ENCODE results near the gene RECQL5. TPM values are rescaled to one million over a fixed set of nuclear protein-coding genes. Genes with fewer than 3 reads are reported as not detected.

Gene RECQL5
- total and polyA plus RNA-seq, 2 of the 8 experiments (the other 6 are each of a cell fraction or from before 2014, with no cell fraction given) = 15.1 to 41.1 TPM

DNA sequence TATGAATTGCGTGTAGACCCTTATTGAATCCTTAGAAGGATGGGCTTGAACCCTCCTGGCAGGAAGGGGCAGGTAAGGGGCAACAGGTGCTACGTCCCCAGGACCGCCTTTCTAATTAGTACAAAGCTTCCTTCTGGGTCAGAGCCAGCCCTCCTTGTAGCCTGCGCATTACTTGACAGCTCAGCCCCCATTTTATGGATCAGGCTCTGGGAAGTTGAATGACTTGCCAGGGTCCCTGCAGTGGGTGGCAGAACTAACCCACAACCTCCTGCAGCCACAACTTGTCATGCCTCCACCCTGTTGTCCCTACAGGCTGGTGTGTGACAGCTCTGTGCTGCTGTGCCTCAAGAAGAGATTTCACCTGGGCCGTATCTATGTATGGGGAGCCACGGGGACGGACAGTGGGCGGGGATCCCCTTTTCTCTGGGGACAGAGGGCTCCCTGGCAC lies 76.6 kb downstream of the RECQL5 start:
- Histone ChIP-seq H2AFZ (ENCODE audit: low read length) (no peak overlapping the region), H3K18ac (ENCODE audit: extremely low read depth, low read length) (no peak overlapping the region), H3K23me2 (ENCODE audit: low read depth, low read length) (peaks cover 14% of the 10 kb centered on the region; the same call in 1 of the 2 replicates), H4K20me1 (replicated peaks in 1 of 2; ENCODE audit: control insufficient read depth in 1 of 2, insufficient read depth in 2 of 2, low read length in 2 of 2) (peaks cover 0 to under 1% of the 10 kb centered on the region in 2 experiments), H4K5ac (ENCODE audit: insufficient read length, low read depth, low read length) (no peak overlapping the region), H3K27ac (ENCODE audit: low read depth, low read length) (no peak overlapping the region), H2BK20ac (ENCODE audit: low read length) (no peak overlapping the region), H3K9me3 (ENCODE audit: insufficient read depth in 2 of 2, low read depth in 1 of 2, low read length in 1 of 2) (no peaks in the 10 kb centered on the region), H3K79me2 (ENCODE audit: control insufficient read depth in 1 of 2, insufficient read depth in 2 of 2, low read length in 2 of 2) (no peaks in the 10 kb centered on the region), H3K4me2 (ENCODE audit: insufficient read depth in 1 of 2, low read depth in 2 of 2, low read length in 2 of 2) (peak overlapping the region in 1 of 2 experiments; percentile 80; a peak in 1 of 4 replicates), H2BK5ac (ENCODE audit: low read depth, low read length) (no peak overlapping the region), H3K27me3 (replicated peaks in 1 of 4; ENCODE audit: control insufficient read depth in 3 of 4, extremely low read depth in 1 of 4, insufficient read depth in 3 of 4, low read length in 3 of 4) (peaks cover 0 to 19% (median 5%) of the 10 kb centered on the region in 4 experiments; a peak in 4 of 7 replicates), H2BK12ac (ENCODE audit: low read depth, low read length) (no peak overlapping the region), H4K91ac (replicated peaks; ENCODE audit: insufficient read length, low read length) (no peak overlapping the region), H3K56ac (replicated peaks; ENCODE audit: insufficient read length, low read depth, low read length) (no peak overlapping the region), H2BK120ac (replicated peaks; ENCODE audit: low read depth, low read length) (no peak overlapping the region), H3K9ac (replicated peaks in 1 of 4; ENCODE audit: extremely low read depth in 1 of 4, low read depth in 3 of 4, low read length in 3 of 4) (no peak overlapping the region), H3K79me1 (ENCODE audit: low read depth, low read length) (no peaks in the 10 kb centered on the region), H2BK15ac (ENCODE audit: low read length) (no peak overlapping the region), H3K4ac (replicated peaks; ENCODE audit: insufficient read length, low read depth, low read length) (no peak overlapping the region), H3K36me3 (ENCODE audit: control insufficient read depth in 2 of 4, insufficient read depth in 4 of 4, low read length in 3 of 4) (no peaks in the 10 kb centered on the region), H3K14ac (ENCODE audit: insufficient read length) (no peak overlapping the region), H3K4me3 (ENCODE audit: extremely low read depth in 1 of 4, insufficient read depth in 2 of 4, low read depth in 3 of 4, low read length in 4 of 4) (peak overlapping the region in 1 of 4 experiments; percentile 67; a peak in 1 of 8 replicates), H2AK5ac (ENCODE audit: low read depth, low read length) (no peak overlapping the region; the same call in 1 of the 2 replicates), H3K23ac (ENCODE audit: insufficient read length) (no peak overlapping the region), H4K8ac (ENCODE audit: extremely low read depth, insufficient read depth, low read length) (no peak overlapping the region; the same call in 1 of the 2 replicates), H3K4me1 (replicated peaks in 1 of 4; ENCODE audit: control insufficient read depth in 3 of 4, insufficient read depth in 4 of 4, low read length in 3 of 4) (peaks cover 0 to 9% (median 3%) of the 10 kb centered on the region in 4 experiments; a peak in 5 of 7 replicates)
- ChIA-PET CTCF (ENCODE audit: partially characterized antibody) (interaction anchor here (0.6 to 59.2 kb wide), 24 partner anchors 9 to 1546 kb away, joined by 3 to 2200 read pairs (median 3); partner anchors contain the start of genes RECQL5, SAP30BP, SMIM5 and TSEN54), POLR2A (ENCODE audit: partially characterized antibody) (interaction anchor here (0.5 to 2.4 kb wide), 6 partner anchors 9 to 190 kb away, joined by 3 to 7 read pairs (median 4); partner anchors contain the start of genes SMIM5 and TSEN54)
- WGBS, 2 experiments (ENCODE audit: extremely low coverage in 1 of 2, insufficient coverage in 1 of 2, insufficient read length in 1 of 2, insufficient replicate concordance in 2 of 2, low coverage in 1 of 2, low lambda C conversion rate in 2 of 2, missing lambda C conversion rate in 1 of 2) = 83% methylated on average over 8 of the region's 8 CpGs; no CpG with 5 or more reads in 1 of the 2 experiments
- TF ChIP-seq HDAC2 (IDR thresholded peaks at IDR 0.05; ENCODE audit: borderline replicate concordance in 1 of 2, low read depth in 2 of 2, low read length in 2 of 2) = no peak
- no peak for TF ChIP-seq ASH2L (IDR thresholded peaks at IDR 0.05; ENCODE audit: low read length)
- no peak for TF ChIP-seq ZNF274 (IDR thresholded peaks at IDR 0.05; ENCODE audit: borderline replicate concordance, extremely low read depth, low read length)
- no peak for TF ChIP-seq GABPA (IDR thresholded peaks at IDR 0.05; ENCODE audit: borderline replicate concordance, insufficient read depth, low read length)
- DNase-seq (ENCODE audit: low read depth in 1 of 2, low spot score in 2 of 2) (no peak), FAIRE-seq (no peak)

Measured in H1 (cell line).